HAP-1 (cell line): ENCODE measurements around the gene HOPX.
"Not testable (repeated sequence)": the region's sequence is repeated elsewhere in the genome, so short reads cannot be mapped to it uniquely, and the experiment has no call there.

ENCODE experiments used
- DNase-seq, 2 experiments: peaks; one replicate each; pipeline ENCODE4 v3.0.0-alpha.2; 2016 to 2020; ENCODE audit warnings: low spot score in 2 of 2
- H3K27me3 ChIP-seq: fragments of 250-450 bp; sonication (Bioruptor Pico); 2 replicates; pipeline ENCODE4 v1.5.1; 2020; ENCODE audit warnings: low read depth, mild to moderate bottlenecking, moderate library complexity
- H3K36me3 ChIP-seq: fragments of 250-450 bp; sonication (Bioruptor Pico); replicated peaks from 2 replicates; pipeline ENCODE4 v1.5.1; 2020; ENCODE audit warnings: mild to moderate bottlenecking
- H3K4me1 ChIP-seq: fragments of 250-450 bp; sonication (Bioruptor Pico); 2 replicates; pipeline ENCODE4 v1.5.1; 2020; ENCODE audit warnings: mild to moderate bottlenecking
- H3K4me3 ChIP-seq: fragments of 250-450 bp; sonication (Bioruptor Pico); 2 replicates; pipeline ENCODE4 v1.5.1; 2020; ENCODE audit warnings: mild to moderate bottlenecking, moderate library complexity
- H3K9me3 ChIP-seq: fragments of 250-450 bp; sonication (Bioruptor Pico); 2 replicates; pipeline ENCODE4 v1.5.1; 2020; ENCODE audit warnings: mild to moderate bottlenecking, moderate library complexity
- in situ Hi-C: fragments of 300-500 bp; cut with MboI; formaldehyde crosslinking; loops from 3 replicates; pipeline ENCODE4 v1.14.3; 2020; ENCODE audit warnings: low sequenced_read_pairs, inconsistent platforms, mixed read lengths

The HOPX gene, protein sequence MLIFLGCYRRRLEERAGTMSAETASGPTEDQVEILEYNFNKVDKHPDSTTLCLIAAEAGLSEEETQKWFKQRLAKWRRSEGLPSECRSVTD

GRCh38 chr4:56681158-56681852, at the start of gene HOPX:
TSS of gene HOPX (minus strand) at chr4:56681296. CDS start at chr4:56657816, 23,480 bp downstream.
- in situ Hi-C loops = no loop called here
- DNase-seq = no peak

DNA sequence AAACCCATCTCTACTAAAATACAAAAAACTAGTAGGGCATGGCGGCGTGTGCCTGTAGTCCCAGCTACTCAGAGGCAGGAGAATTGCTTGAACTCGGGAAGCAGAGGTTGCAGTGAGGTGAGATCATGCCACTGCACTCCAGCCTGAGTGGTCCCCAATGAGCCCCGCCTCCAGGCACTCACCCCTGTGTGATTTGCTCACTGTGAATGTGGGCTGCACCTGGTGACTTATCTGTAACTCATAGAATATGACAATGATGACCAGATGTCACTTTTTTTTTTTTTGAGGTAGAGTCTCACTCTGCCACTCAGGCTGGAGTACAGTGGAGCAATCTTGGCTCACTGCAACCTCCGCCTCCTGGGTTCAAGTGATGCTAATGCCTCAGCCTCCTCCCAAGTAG, 49.0 kb upstream of the HOPX start:
- no peaks in the 10 kb centered on the region for H3K27me3 ChIP-seq
- in situ Hi-C loops = no loop called here
- no peak for DNase-seq
- H3K4me3 ChIP-seq = no peak overlapping the region
- no peaks in the 10 kb centered on the region for H3K36me3 ChIP-seq
- H3K4me1 ChIP-seq = no peaks in the 10 kb centered on the region
- no peaks in the 10 kb centered on the region for H3K9me3 ChIP-seq

More at GRCh38 chr4:56681158-56681852, at the start of gene HOPX:
- Histone ChIP-seq H3K9me3 (no peaks in the 10 kb centered on the region), H3K4me1 (no peaks in the 10 kb centered on the region), H3K27me3 (0 out of 2 replicates have a peak, but pooled peaks cover 2% of the 10 kb centered on the region), H3K36me3 (no peaks in the 10 kb centered on the region), H3K4me3 (no peak within 1 kb of the TSS)

DNA sequence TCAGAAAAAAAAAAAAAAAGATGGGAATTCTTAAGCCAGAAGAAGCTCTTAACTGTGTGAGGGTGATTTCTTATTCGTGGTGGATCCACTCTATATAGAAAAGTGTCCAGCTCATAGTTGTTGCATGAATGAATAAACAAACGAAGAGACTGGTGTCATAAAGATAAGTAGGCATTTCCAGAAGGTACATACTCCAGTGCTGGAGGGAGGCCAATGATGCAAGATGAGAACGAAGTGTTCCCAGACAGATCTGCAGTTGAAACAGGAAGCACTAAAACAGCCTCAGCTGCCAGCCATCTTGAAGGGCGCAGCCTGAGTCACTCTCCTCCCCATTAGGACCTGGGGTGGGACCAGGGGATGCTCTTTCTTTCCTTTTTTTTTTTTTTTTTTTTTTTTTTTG, 47.4 kb upstream of the HOPX start:
- in situ Hi-C loops = no loop called here
- no peak for DNase-seq
- Histone ChIP-seq H3K4me1 (no peaks in the 10 kb centered on the region), H3K36me3 (no peaks in the 10 kb centered on the region), H3K9me3 (no peaks in the 10 kb centered on the region; the same call in 1 of the 2 replicates), H3K27me3 (no peaks in the 10 kb centered on the region), H3K4me3 (no peak overlapping the region)

- Histone ChIP-seq H3K36me3 (no peaks in the 10 kb centered on the region), H3K9me3 (no peaks in the 10 kb centered on the region; the same call in 1 of the 2 replicates), H3K4me1 (no peaks in the 10 kb centered on the region), H3K27me3 (no peaks in the 10 kb centered on the region), H3K4me3 (no peak overlapping the region)
- in situ Hi-C loops = no loop called here
- DNase-seq = no peak
Measured at GRCh38 chr4:56727150-56727549, 46.1 kb upstream of the HOPX start.

- H3K36me3 ChIP-seq, H3K27me3 ChIP-seq, H3K9me3 ChIP-seq, in situ Hi-C loops, DNase-seq, H3K4me1 ChIP-seq, H3K4me3 ChIP-seq: not testable (repeated sequence)
Measured at GRCh38 chr4:56726593-56726992, 45.5 kb upstream of the HOPX start.

- H3K4me3 ChIP-seq = no peak overlapping the region
- in situ Hi-C loops = no loop called here
- no peaks in the 10 kb centered on the region for H3K4me1 ChIP-seq
- H3K27me3 ChIP-seq = no peaks in the 10 kb centered on the region
- DNase-seq = peak in 1 of 2 experiments; percentile 12
- no peaks in the 10 kb centered on the region for H3K36me3 ChIP-seq
- no peaks in the 10 kb centered on the region; the same call in 1 of the 2 replicates for H3K9me3 ChIP-seq
Measured at GRCh38 chr4:56723659-56724230, 42.6 kb upstream of the HOPX start.

DNA sequence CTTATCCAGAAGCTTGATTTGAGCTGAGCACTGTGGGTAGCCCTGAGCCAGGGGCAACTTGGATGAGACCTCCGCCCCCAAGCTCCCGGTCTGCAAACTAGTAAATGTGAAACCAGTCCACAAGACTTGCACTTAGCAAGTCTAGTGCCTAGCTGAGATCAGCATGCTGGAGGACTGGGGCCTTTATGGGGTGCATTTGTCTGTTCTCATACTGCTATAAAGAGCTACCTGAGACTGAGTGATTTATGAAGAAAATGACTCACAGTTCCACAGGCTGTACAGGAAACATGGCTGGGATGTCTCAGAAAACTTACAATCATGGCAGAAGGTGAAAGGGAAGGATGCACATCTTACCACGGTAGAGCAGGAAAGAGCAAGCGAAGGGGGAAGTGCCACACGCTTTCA, 42.1 kb upstream of the HOPX start:
- H3K9me3 ChIP-seq = no peaks in the 10 kb centered on the region; the same call in 1 of the 2 replicates
- DNase-seq = no peak
- H3K27me3 ChIP-seq = no peaks in the 10 kb centered on the region
- in situ Hi-C loops = no loop called here
- no peaks in the 10 kb centered on the region for H3K4me1 ChIP-seq
- no peaks in the 10 kb centered on the region for H3K36me3 ChIP-seq
- no peak overlapping the region for H3K4me3 ChIP-seq

- H3K27me3 ChIP-seq = no peaks in the 10 kb centered on the region; the same call in 1 of the 2 replicates
- no peak overlapping the region for H3K4me3 ChIP-seq
- no peaks in the 10 kb centered on the region for H3K9me3 ChIP-seq
- DNase-seq = no peak
- in situ Hi-C loops = no loop called here
- no peaks in the 10 kb centered on the region for H3K4me1 ChIP-seq
- no peaks in the 10 kb centered on the region for H3K36me3 ChIP-seq
Measured at GRCh38 chr4:56708146-56708545, 27.1 kb upstream of the HOPX start.

- H3K4me3 ChIP-seq = no peak overlapping the region
- H3K36me3 ChIP-seq = no peaks in the 10 kb centered on the region
- no peaks in the 10 kb centered on the region for H3K9me3 ChIP-seq
- in situ Hi-C loops = no loop called here
- H3K27me3 ChIP-seq = no peaks in the 10 kb centered on the region; the same call in 1 of the 2 replicates
- H3K4me1 ChIP-seq = no peaks in the 10 kb centered on the region; the same call in 1 of the 2 replicates
- no peak for DNase-seq
Measured at GRCh38 chr4:56705966-56706365, 24.9 kb upstream of the HOPX start.

GRCh38 chr4:56705334-56705733, 24.2 kb upstream of the HOPX start:
- Histone ChIP-seq H3K4me1 (no peaks in the 10 kb centered on the region; the same call in 1 of the 2 replicates), H3K9me3 (no peaks in the 10 kb centered on the region), H3K27me3 (no peaks in the 10 kb centered on the region), H3K4me3 (no peak overlapping the region), H3K36me3 (no peaks in the 10 kb centered on the region)
- in situ Hi-C loops = no loop called here
- DNase-seq = no peak

DNA sequence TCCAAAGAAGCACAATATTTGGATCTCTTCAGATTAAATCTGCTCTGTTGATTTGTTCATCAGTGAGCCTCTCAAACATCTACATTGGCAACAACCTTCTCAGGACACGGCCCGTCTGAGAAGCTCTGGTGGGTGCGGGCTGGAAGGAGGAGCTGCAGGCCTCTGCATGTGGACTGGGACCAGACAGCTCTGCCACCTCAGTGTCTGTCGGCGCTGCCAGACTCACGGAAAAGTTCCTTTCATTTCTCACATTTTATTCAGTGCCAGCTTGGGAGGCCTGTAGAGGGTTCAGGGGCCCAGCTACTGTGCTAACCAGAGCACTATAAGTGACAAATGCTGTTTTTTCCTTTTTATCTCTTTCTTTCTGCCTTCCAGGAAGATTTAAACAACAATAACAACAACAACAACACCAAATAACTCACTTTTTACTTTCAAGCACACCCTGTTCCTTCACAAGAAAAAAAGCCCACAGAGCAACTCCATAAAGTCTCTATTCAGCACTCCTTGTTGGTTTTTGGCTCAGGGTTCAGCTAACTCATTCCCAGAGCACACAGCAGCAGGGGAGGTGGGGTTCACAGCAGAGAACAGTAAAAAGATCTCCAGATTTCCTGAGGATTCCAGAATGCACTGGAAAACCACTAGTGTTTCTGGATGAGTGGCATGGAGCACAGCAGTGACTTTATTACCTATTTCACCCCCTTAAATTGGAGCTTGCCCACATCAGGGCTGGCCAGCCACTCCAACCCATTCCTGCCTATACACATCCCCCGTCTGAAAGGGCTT, 23.2 kb upstream of the HOPX start:
- in situ Hi-C loops = no loop called here
- no peaks in the 10 kb centered on the region; the same call in 1 of the 2 replicates for H3K4me1 ChIP-seq
- no peaks in the 10 kb centered on the region for H3K36me3 ChIP-seq
- H3K4me3 ChIP-seq = no peak overlapping the region
- no peak for DNase-seq
- H3K9me3 ChIP-seq = no peaks in the 10 kb centered on the region
- peaks cover 3% of the 10 kb centered on the region; the same call in 1 of the 2 replicates for H3K27me3 ChIP-seq

GRCh38 chr4:56703378-56703777, 22.3 kb upstream of the HOPX start:
- Histone ChIP-seq H3K4me1 (no peaks in the 10 kb centered on the region; the same call in 1 of the 2 replicates), H3K36me3 (no peaks in the 10 kb centered on the region), H3K27me3 (peaks cover 3% of the 10 kb centered on the region; the same call in 1 of the 2 replicates), H3K4me3 (no peak overlapping the region), H3K9me3 (no peaks in the 10 kb centered on the region)
- in situ Hi-C loops = no loop called here
- DNase-seq = no peak

DNA sequence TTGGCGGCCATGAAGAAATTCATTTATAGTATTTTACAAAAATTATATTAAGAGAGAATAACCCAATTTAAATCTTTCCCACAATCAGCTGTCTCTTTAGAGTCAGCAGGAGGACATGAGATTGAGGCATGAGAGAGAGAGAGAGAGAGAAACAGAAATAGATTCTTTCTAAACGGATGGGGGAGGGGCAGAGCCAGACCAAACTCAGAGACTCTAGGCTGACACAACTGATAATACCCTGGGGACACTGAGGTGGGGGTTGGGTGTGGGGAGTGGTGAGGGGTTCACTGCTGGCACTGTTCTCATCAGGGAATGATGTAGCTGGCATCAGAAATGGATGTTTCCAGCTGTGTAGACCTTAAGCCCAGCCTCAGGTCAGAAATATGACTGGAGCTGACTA, 20.5 kb upstream of the HOPX start:
- H3K4me1 ChIP-seq = no peaks in the 10 kb centered on the region; the same call in 1 of the 2 replicates
- in situ Hi-C loops = no loop called here
- H3K4me3 ChIP-seq = no peak overlapping the region
- no peak for DNase-seq
- H3K9me3 ChIP-seq = no peaks in the 10 kb centered on the region
- no peaks in the 10 kb centered on the region for H3K36me3 ChIP-seq
- H3K27me3 ChIP-seq = peaks cover 3% of the 10 kb centered on the region; the same call in 1 of the 2 replicates

- no peaks in the 10 kb centered on the region for H3K9me3 ChIP-seq
- H3K27me3 ChIP-seq = peaks cover 3% of the 10 kb centered on the region; the same call in 1 of the 2 replicates
- no peak overlapping the region for H3K4me3 ChIP-seq
- no peak for DNase-seq
- H3K36me3 ChIP-seq = no peaks in the 10 kb centered on the region
- no peaks in the 10 kb centered on the region; the same call in 1 of the 2 replicates for H3K4me1 ChIP-seq
- in situ Hi-C loops = no loop called here
Measured at GRCh38 chr4:56701161-56701480, 20.0 kb upstream of the HOPX start.
